ENCODE data around the gene RAB40AL.
A peak's percentile ranks its signal among the peaks of the same experiment; 100 is the strongest.
"Not testable (repeated sequence)": the region's sequence is repeated elsewhere in the genome, so short reads cannot be mapped to it uniquely, and the experiment has no call there.

RAB40AL gene

DNA sequence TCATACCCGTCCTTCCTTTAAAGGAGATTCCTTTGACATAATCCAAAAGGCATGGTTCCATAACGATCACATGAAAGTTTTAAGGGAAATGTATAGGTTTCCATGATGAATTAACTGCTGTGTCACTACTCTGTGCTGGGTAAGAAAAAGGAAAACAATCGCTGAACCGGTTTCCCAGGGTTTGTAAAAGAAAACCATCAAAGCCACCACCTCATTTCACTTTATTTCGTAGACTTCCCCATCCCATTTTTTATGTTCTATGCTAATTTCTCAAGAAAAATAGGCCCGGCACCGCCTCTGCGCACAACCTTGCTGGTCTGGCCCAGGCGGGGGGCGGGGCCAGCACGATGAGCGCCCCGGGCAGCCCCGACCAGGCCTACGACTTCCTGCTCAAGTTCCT, at the start of gene RAB40AL:
TSS of gene RAB40AL (plus strand) at position 301 of the 400 bp plus-strand sequence. CDS start at position 348, 47 bp downstream.
- DNase-seq (ENCODE audit: low read depth), result not testable (repeated sequence)

GRCh38 chrX:102887687-102888086, 49.4 kb upstream of the RAB40AL start:
- DNase-seq (ENCODE audit: low read depth), result no peak

DNA sequence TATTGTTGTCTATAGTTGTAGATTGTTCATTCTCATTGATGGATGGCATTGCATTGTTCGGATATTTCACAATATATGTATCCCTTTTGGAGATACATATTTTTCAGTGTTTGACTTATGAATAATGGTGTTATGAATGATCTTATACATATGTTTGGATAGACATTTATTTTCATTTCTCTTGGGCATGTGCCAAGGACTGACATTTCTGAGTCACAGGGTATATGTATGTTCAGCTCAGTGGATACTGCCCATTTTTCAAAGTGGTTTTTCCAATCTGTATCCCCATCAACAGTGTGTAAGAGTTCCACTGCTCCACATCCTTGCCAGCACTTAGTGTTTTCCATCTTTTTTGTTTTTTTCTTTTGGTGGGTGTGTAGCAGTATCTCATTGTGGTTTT, 45.0 kb upstream of the RAB40AL start:
- DNase-seq (ENCODE audit: low read depth), result no peak

GRCh38 chrX:102899940-102900916, 36.8 kb upstream of the RAB40AL start:
- peak; percentile 41 for DNase-seq (ENCODE audit: low read depth)

GRCh38 chrX:102902355-102902754, 34.7 kb upstream of the RAB40AL start:
- DNase-seq (ENCODE audit: low read depth), result no peak

DNA sequence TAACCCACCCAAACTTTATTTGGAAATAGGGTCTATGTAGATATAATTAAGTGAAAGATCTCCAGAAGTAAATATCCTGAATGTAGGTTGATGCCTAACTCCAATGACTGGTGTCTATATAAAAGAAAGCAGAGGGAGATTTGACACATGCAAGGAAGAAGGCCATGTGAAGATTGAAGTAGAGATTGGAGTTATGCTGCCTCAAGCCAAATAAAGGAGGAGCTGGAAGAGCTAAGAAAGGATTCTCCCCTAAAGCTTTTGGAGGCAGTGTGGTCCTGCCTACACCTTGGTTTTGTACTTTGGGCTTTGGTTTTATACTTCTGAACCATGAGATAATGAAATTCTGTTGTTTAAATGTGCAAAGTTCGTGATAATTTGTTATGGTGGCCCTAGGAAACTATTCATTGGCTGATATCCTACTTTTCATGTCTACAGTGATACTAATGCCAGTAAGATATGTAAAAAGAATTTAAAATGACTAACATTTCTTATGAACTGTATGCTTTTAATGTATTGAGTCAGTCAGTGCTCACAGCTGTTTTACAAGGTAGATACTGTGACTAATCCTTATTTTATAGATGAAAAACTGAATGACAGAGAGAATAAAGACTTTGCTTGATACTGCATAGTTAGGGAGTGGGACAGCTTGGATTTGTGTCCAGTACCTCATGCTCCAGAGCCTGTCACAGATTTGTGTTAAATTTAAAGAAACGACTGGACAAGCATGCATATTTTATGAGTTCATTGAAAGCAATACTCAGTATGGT, 5.9 kb upstream of the RAB40AL start:
- DNase-seq (ENCODE audit: low read depth), result no peak

DNA sequence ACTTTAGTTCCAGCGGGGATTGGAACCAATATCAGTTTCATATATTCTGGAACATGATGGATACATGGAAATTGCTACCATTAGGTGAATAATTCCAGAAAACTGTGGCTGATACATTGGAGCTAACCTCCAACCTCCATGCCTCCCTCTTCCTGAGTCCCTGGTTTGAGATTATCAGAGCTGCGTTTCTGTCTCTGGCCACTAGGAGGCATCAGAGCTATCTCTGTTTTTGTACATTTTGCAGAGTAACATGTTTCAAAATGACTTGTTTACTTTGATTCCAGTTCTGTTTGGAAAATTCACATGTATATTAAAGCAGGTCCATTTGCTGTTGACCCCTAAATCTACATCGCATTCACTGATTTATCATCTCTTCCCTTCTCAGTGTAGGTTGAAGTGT, 2.4 kb upstream of the RAB40AL start:
- no peak for DNase-seq (ENCODE audit: low read depth)

GRCh38 chrX:102950908-102951866, 14.1 kb downstream of the RAB40AL start:
- DNase-seq (ENCODE audit: low read depth), result peak; percentile 19

DNA sequence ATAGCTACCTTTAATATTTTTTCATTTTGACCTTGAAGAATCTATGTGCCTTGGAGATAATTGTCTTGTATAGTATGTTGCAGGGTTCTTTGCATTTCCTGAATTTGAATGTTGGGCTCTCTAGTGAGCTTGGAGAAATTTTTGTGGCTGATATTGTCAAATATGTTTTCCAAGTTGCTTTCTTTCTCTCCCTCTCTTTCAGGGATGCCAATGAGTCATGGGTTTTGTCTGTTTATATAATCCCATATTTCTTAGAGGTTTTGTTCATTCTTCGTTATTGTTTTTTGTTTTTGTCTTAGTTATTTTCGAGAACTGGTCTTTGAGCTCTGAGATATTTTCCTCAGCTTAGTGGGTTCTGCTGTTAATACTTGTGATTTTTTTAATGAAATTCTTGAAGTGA, 20.7 kb downstream of the RAB40AL start:
- DNase-seq (ENCODE audit: low read depth), result no peak

GRCh38 chrX:102958794-102959193, 21.7 kb downstream of the RAB40AL start:
- DNase-seq (ENCODE audit: low read depth), result no peak

GRCh38 chrX:102959471-102959870, 22.4 kb downstream of the RAB40AL start:
- no peak for DNase-seq (ENCODE audit: low read depth)

DNA sequence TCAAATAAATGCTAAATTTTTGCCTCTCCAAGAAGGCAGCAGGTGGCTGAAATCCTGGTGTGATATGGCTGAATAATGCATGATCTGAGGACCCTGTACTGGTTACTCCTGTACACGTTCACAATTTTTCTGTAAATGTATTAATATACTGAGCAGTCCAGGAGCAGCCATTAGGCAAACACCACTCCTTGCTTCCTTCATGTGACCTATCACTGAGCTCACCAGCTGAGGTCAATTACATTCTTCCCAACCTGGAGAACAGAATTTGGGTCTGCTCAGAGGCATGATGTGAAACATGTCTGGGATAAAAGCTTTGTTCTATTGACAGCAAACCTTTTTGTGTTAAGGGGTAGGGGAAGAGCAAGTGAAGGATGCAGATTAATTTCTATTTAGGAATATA, 26.9 kb downstream of the RAB40AL start:
- DNase-seq (ENCODE audit: low read depth), result no peak

GRCh38 chrX:102964940-102965339, 27.9 kb downstream of the RAB40AL start:
- no peak for DNase-seq (ENCODE audit: low read depth)

DNA sequence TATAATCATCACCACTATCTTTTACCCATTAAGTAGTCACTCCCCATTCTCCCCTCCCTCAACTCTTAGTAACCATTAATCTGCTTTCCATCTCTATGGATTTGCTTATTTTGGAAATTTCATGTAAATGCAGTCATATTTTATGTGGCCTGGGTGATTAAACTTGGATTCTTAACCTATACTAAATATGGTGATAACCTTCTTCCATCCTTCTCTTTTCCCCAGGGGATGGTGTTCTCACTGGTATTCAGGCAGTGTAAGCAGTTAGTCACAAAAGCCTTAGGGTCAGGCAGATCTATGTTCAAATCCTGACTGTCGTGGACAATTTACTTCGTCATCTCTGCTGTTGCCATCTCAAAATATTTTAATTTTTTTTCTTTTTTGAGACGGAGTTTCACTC, 29.6 kb downstream of the RAB40AL start:
- DNase-seq (ENCODE audit: low read depth), result no peak

GRCh38 chrX:102968216-102968615, 31.1 kb downstream of the RAB40AL start:
- no peak for DNase-seq (ENCODE audit: low read depth)

GRCh38 chrX:102971536-102971935, 34.5 kb downstream of the RAB40AL start:
- DNase-seq (ENCODE audit: low read depth), result not testable (repeated sequence)

GRCh38 chrX:102975016-102975415, 37.9 kb downstream of the RAB40AL start:
- no peak for DNase-seq (ENCODE audit: low read depth)

- DNase-seq (ENCODE audit: low read depth), result no peak
Measured at GRCh38 chrX:102976286-102976685, 39.2 kb downstream of the RAB40AL start.

GRCh38 chrX:102976793-102977495, 39.9 kb downstream of the RAB40AL start:
- no peak for DNase-seq (ENCODE audit: low read depth)

DNA sequence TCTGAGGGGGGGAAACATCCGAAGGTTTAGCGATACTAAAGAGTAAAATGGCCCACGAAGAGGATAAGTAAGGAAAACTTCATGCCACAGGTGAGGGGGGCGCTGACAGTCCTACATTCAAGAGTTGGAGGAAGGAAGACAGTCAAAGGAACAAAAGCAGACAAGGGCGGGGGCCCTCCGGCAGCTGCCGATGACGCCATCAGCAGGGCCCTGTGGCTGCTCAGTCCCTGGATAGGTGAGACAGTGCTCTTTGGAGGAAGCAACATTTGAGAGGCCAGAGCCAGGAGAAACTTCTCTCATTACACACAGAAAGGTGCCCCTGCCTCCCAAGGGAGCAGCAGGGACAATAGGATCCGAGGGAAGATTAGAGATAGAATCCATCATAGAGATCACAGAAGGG, 41.5 kb downstream of the RAB40AL start:
- DNase-seq (ENCODE audit: low read depth), result no peak

GRCh38 chrX:102979536-102979935, 42.5 kb downstream of the RAB40AL start:
- DNase-seq (ENCODE audit: low read depth), result no peak
